Activated T-cell treated with anti-CD3 and anti-CD28 coated beads for 1 hour (primary cell): ENCODE measurements around the gene YJU2.
"Not testable (repeated sequence)": the region's sequence is repeated elsewhere in the genome, so short reads cannot be mapped to it uniquely, and the experiment has no call there.

Experiments used
- DNase-seq: peaks from one replicate; pipeline ENCODE4 v3.0.0-alpha.2; 2020; ENCODE audit warnings: low read depth

Gene YJU2

DNA sequence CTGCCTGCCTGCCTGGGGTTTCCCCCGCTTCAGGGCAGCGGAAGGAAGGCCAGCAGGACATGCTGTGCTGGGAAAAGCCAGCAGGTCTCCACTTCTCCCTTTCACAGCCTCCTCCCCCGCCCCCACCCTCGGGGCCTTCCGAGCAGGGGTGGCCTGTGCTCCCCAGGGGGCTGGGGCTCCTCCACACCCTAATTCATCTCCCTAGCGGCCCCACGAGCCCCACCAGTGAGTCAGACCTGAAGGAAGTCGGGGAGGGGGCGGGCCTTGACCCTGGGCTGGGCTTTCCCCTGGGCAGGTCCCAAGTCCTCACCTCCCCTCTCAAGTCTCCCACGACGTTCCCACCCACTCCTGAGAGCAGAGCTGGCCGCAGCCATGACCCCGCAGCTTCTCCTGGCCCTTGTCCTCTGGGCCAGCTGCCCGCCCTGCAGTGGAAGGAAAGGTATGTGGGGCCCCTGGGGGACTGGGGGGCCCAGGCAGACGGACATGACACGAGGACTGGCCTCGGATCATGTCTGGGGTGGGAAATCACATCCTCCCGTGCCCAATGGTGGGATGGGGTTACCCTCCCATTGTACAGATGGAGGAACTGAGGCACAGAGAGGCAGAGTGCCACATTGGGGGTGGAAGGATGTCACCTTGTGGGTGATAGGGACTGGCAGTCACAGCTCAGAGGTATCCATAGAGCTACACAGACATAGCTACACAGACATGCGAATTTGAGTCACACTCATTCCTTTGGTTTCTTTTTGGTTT, 17.5 kb upstream of the YJU2 start, which contains the start of gene EBI3:
Gene EBI3 (plus strand): TSS at position 345 of the 753 bp plus-strand sequence. CDS start 28 bp downstream, at position 373.
- DNase-seq = no peak

DNA sequence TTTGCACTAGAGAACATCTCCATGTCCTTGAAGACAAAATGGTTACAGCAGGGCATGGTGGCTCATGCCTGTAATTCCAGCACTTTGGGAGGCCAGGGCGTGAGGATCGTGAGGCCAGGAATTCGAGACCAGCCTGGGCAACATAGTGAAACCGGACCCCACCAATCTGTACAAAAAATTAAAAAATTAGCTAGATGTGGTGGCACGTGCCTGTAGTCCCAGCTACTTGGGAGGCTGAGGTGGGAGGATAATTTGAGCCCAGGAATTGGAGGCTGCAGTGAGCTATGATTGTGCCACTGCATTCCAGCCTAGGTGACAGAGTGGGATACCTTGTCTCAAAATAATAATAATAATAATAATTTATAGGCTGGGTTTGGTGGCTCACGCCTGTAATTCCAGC, 16.6 kb upstream of the YJU2 start:
- DNase-seq = not testable (repeated sequence)

DNA sequence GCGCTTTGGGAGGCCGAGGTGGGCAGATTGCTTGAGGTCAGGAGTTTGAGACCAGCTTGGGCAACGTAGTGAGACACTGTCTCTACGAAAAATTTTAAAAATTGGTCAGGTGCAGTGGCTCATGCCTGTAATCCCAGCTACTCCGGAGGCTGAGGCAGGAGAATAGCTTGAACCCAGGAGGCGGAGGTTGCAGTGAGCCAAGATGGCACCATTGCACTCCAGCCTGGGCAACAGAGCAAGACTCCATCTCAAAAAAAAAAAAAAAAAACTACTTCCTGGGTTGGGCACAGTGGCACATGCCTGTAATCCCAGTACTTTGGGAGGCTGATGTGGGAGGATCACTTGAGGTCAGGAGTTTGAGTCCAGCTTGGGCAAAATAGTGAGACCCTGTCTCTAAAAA, 15.4 kb upstream of the YJU2 start:
- not testable (repeated sequence) for DNase-seq

DNA sequence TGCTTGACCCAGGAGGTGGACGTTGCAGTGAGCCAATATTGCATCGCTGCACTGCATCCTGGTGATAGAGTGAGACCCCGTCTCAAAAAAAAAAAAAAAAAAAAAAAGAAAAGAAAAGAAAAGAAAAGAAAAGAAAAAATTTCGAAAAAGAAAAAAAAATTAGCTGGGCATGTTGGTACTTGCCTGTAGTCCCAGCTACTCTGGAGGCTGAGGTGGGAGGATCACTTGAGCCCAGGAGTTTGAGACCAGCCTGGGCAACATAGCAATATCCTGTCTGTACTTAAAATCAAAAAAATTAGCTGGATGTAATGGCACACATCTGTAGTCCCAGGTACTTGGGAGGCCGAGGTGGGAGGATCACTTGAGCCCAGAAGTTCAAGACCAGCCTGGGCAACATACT, 14.7 kb upstream of the YJU2 start:
- not testable (repeated sequence) for DNase-seq

DNA sequence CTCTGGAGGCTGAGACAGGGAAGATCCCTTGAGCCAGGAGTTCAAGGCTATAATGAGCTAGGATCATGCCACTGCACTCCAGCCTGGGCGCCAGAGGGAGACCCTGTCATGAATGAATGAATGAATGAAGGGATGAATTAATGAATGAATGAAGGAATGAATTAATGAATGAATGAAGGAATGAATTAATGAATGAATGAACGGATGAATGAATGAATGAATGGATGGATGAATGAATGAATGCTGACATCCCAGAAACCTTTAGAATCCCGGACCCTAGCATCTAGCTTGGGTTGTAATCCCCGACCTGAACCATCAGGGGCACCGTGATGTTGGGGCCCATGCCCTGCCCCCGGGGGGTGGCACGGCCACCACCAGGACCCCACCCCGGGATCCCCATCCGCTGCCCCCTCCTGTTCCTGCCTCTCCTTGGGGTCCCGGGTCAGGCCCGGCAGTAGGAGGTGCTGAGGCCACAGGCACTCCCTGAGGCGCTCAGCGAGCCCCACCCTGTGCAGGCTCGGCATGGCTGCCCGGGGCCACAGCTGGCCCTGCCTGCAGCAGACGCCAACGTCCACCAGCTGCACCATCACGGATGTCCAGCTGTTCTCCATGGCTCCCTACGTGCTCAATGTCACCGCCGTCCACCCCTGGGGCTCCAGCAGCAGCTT, 14.1 kb upstream of the YJU2 start:
- no peak for DNase-seq

DNA sequence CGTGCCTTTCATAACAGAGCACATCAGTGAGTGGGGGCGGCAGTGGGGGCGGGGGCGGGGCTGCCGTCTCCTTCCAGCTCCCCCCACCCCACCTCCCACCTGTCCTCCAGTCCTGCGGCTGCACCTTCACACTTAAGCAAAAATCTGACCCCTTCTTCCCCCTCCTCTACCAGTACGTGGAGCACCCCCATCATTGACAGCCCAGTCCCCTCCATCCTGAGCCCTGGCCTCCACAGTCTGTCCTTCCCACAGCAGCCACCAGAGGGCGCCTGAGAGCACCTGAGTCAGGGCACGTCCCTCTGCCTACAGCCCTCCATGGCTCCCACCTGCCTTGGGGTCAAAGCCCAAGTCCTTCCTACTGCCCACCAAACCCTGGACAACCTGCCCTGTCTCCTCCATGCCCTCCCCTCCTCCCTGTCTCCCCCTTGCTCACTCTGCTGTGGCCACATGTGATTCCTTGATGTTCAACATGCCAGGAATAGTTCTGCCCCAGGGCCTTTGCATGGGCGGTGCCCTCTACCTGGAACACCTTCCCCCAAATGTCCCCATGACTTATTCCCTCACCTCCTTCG, 13.5 kb upstream of the YJU2 start:
- DNase-seq = peak; percentile 63

DNA sequence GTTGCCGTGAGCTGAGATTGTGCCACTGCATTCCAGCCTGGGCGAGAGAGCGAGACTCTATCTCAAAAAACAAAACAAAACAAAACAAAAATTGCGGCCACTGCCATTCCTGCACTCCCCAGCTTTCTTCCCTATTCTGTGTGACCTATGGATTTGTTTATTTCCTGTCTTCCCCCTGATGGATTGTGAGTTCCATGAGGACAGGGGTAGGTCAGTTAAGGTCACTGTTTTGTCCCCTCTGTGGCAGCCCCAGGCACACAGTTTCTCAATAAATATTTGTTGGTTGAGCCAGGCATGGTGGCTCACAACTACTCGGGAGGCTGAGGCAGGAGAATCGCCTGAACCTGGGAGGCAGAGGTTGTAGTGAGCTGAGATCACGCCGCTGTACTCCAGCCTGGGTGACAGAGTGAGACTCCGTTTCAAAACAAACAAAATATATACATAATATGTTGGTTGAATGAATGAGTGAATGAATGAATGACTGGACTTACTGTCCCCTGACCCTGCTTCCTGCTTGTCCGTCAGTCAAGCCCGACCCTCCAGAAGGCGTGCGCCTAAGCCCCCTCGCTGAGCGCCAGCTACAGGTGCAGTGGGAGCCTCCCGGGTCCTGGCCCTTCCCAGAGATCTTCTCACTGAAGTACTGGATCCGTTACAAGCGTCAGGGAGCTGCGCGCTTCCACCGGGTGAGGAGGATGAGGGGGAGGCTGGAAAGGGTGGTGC, 12.6 kb upstream of the YJU2 start:
- DNase-seq = no peak

DNA sequence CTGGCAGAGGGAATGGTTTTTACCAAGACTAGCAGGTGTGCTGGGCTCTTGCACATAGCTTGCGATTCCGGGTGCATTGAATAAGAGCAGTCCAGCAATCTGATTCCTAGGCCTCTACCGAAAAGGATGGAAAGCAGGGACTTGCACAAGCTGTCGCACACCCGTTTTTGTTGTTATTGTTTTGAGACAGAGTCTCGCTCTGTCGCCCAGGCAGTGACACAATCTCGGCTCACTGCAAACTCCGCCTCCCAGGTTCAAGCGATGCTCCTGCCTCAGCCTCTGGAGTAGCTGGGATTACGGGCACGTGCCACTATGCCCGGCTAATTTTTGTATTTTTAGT, 12.0 kb upstream of the YJU2 start:
- DNase-seq = no peak

DNA sequence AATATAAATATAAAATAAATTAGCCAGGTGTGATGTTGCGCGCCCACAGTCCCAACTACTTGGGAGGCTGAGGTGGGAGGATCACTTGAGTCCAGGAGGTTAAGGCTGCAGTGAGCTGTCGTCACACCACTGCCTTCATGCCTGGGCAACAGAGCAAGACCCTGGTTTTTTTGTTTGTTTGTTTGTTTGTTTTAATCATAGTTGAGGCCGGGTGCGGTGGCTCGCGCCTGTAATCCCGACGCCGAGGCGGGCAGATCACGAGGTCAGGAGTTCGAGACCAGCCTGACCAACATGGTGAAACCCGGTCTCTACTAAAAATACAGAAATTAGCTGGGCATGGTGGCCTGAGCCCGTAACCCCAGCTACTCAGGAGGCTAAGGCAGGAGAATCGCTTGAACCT, 9.4 kb upstream of the YJU2 start:
- DNase-seq = not testable (repeated sequence)

DNA sequence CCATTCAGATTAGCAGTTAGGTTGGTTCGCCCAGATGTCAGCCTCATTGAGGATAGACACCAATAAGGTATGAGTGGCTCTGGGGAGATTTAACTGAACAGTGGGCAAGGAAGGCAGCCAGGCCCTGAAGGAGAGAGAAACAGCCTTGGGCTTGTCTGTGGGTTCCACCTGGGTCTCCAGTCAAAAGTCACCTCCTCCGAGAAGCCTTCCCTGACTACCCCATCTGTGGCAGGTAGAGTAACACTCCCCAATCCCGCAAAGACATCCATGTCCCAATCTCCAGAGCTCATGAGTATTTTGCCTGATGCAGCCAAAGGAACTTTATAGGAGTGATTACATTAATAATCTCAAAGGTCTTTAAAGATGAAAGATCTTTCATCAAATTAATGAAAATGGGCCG, 8.0 kb upstream of the YJU2 start:
- DNase-seq = no peak

DNA sequence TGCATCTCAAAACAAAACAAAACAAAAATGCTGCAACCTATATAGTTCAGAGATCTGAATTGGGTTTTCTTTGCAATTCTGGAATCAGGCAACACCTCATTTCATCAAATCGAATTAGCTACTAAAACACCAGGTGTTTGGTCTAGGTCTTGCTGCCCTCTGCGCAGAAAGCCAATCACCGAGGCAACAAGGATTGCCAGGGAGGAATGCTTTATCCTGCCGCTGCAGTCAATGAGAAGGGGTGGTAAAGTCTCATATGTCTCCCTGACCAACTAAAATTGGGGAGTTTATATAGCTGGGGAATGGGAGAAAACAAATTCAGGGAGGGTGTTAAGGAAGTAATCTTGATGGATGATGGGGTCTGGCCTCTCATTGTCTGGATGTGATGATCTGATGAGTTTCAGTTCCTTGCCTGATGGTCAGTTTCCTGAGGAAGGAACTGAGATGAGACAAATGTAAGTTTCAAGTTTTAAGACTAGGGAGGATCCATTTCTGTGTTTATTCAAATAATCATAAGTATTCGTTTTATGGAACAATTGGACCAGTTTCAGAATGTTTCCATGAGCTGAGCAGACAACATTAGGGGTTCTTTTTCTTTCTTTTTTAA, 5.0 kb upstream of the YJU2 start:
- DNase-seq = no peak

DNA sequence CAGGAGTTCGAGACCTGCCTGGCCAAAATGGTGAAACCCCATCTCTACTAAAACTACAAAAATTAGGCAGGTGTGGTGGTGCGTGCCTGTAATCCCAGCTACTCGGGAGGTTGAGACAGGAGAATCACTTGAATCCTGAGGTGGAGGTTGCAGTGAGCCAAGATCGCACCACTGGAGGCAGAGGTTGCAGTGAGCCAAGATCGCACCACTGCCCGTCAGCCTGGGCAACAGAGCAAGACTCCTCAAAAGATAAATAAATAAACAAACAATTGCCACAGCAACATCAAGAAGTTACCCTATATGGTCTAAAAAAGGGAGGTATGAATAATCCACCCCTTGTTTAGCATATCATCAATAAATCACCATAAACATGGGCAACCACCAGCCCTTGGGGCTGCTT, 942 bp upstream of the YJU2 start:
- not testable (repeated sequence) for DNase-seq

DNA sequence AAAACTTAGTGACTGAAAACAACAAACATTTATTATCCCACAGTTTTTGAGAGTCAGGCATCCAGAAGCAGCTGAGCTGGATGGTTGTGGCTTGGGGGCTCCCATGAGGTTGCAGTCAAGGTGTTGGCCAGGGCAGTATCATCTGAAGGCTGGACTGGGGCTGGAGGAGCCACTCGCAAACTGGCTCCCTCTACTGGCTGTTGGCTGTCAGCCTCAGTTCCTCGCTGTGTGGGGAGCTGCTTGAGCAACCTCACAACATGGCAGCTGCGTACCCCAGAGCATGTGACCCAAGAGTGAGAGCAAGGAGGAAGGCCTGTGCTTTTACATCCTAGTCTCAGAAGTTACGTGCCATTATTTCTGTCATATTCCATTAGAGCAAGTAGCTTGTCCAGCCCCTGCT, 9.7 kb downstream of the YJU2 start:
- DNase-seq = no peak

DNA sequence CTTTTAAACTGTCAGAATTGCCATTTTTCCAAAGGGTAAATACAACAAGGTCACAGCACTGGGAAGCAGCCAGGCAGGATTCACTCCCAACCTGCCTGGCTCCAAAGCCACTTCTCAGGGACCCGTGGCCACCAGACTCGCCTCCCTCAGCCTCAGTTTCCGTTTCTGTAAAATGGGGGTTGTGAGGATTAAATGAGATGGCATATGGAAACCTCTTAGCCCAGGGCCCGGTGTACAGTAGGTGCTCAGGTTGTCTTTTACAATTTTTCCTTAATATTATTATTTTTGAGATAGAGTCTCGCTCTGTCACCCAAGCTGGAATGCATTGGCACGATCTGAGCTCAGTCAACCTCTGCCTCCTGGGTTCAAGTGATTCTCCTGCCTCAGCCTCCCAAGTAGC, 10.1 kb downstream of the YJU2 start:
- no peak for DNase-seq

DNA sequence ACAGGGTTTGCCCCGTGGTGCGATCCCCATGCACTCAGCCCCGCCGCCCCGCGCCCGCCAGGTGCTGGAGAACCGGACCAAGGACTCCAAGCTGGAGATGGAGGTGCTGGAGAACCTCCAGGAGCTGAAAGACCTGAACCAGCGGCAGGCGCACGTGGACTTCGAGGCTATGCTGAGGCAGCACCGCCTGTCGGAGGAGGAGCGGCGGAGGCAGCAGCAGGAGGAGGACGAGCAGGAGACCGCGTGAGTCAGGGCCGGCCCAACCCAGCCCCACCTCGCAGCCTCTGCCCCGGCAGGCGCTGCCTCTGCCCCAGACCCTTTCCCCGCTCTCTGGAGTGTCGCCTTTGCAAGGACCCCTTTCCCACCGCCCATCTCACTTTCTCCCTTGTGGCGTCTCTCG, 11.3 kb downstream of the YJU2 start:
- no peak for DNase-seq

DNA sequence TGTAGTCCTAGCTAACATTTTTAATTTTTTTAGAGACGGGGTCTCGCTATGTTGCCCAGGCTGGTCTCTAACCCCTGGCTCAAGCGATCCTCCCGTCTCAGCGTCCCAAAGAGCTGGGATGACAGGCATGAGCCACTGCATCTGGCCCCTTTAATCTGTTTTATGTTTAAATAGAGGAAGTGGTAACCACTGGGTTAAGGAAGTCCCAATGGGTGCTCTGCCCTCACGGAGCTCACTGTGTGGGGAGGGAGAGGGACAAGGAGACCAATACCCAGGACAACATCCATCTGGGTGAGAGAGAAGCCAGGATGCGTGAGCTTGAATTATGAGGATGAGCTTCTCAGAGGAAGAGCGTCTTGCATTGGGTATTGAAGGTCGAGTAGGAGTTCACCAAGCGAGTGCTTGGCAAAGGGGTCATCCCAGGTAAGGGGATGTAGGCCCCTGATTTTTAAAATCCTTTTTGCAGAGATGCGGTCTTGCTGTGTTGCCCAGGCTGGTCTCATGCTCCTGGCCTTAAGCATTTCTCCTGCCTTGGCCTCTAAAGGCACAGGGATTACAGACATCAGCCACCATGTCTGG, 13.8 kb downstream of the YJU2 start:
- DNase-seq = no peak

DNA sequence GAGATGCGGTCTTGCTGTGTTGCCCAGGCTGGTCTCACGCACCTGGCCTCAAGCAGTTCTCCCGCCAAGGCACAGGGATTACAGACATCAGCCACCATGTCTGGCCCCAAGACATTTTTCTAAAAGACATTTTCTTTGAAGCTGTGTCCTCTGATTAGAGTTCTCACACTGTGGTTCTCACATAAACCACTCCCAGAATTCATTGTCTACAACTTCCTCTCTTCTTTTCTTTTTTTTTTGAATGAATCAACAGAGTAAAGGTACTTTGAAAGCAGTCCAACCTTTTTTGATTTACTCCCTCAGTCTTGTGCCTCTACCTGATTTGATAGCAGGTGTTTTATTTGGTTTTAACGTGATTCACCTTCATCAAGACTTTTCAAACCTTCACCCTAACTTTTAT, 17.9 kb downstream of the YJU2 start:
- DNase-seq = no peak

DNA sequence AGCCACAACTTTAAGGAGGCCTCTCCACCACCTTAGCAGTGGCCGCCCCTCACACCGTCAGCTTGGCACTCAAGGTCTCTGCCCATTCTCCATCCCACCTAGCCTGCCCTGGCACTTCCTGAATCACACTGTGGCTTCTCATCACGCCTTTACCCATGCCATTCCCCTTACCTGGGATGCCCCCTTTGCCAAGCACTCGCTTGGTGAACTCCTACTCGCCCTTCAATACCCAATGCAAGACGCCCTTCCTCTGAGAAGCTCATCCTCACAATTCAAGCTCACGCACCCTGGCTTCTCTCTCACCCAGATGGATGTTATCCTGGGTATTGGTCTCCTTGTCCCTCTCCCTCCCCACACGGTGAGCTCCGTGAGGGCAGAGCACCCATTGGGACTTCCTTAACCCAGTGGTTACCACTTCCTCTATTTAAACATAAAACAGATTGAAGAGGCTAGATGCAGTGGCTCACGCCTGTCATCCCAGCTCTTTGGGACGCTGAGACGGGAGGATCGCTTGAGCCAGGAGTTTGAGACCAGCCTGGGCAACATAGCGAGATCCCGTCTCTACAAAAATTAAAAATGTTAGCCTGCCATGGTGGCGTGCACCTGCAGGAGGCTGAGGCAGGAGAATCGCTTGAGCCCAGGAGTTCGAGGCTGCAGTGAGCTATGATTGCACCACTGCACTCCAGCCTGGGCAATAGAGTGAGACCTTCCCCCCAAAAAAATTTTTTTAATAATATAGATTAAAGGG, 19.5 kb downstream of the YJU2 start:
- no peak for DNase-seq

DNA sequence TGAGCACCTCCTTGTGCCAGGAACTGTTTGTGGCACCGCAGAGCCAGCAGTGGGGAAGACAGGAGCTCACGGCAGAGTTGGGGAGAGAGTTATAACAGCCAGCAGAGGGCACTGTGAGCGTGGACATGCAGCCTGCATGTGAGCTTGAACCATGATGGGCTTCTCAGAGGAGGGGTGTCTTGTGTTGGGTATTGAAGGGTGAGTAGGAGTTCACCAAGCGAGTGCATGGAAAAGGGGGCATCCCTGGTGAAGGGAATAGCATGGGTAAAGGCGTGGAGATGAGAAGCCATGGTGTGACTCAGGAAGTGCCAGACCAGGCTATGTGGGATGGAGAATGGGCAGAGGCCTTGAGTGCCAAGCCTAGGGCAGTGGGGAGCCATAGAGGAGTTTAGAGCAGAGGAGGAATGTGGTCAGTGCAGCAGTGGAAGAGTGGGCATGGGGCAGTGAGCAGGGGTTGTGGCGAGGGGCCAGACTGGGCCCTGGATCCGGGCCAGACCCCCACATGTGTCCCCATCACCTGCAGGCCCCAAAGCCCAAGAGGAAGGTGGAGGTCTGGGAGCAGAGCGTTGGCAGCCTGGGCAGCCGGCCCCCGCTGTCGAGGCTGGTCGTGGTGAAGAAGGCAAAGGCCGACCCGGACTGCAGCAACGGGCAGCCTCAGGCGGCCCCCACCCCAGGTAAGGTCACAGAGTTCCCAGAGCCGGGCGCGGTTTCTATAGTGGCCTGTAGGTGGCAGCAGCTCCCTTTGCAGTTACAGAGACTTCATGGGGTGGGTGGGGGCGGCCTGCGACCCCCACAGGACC, 20.4 kb downstream of the YJU2 start:
- peak; percentile 54 for DNase-seq
